Measurements from ENCODE around the gene DAZAP1.
"Not testable (repeated sequence)": the region's sequence is repeated elsewhere in the genome, so short reads cannot be mapped to it uniquely, and the experiment has no call there.

DAZAP1 gene

GRCh38 chr19:1418951-1419738 is 11.8 kb downstream of the DAZAP1 start:
- no peak for DNase-seq (ENCODE audit: extremely low read depth, low read depth)
- H3K4me3 ChIP-seq (replicated peaks; ENCODE audit: low read depth, low read length): no peak overlapping the region
- TF ChIP-seq CTCF (IDR thresholded peaks at IDR 0.05; ENCODE audit: low read depth, low read length, missing control alignments): no peak

- not testable (repeated sequence) for H3K4me3 ChIP-seq (replicated peaks; ENCODE audit: low read depth, low read length); DNase-seq (ENCODE audit: extremely low read depth, low read depth)
Observed at GRCh38 chr19:1420085-1420484, 12.7 kb downstream of the DAZAP1 start.

- no peak for TF ChIP-seq CTCF (IDR thresholded peaks at IDR 0.05; ENCODE audit: low read depth, low read length, missing control alignments)
- H3K4me3 ChIP-seq (replicated peaks; ENCODE audit: low read depth, low read length): no peak overlapping the region
- DNase-seq (ENCODE audit: extremely low read depth, low read depth): no peak
Observed at GRCh38 chr19:1420590-1420989, 13.2 kb downstream of the DAZAP1 start.

GRCh38 chr19:1421218-1421957 is 14.0 kb downstream of the DAZAP1 start:
- no peak for TF ChIP-seq CTCF (IDR thresholded peaks at IDR 0.05; ENCODE audit: low read depth, low read length, missing control alignments)
- no peak for DNase-seq (ENCODE audit: extremely low read depth, low read depth)
- H3K4me3 ChIP-seq (replicated peaks; ENCODE audit: low read depth, low read length): no peak overlapping the region

GRCh38 chr19:1421958-1422305 is 14.5 kb downstream of the DAZAP1 start:
- H3K4me3 ChIP-seq (replicated peaks; ENCODE audit: low read depth, low read length): no peak overlapping the region
- no peak for DNase-seq (ENCODE audit: extremely low read depth, low read depth)
- no peak for TF ChIP-seq CTCF (IDR thresholded peaks at IDR 0.05; ENCODE audit: low read depth, low read length, missing control alignments)

GRCh38 chr19:1422360-1422759 is 15.0 kb downstream of the DAZAP1 start:
- no peak for TF ChIP-seq CTCF (IDR thresholded peaks at IDR 0.05; ENCODE audit: low read depth, low read length, missing control alignments)
- DNase-seq (ENCODE audit: extremely low read depth, low read depth): no peak
- no peak overlapping the region for H3K4me3 ChIP-seq (replicated peaks; ENCODE audit: low read depth, low read length)

- no peak for DNase-seq (ENCODE audit: extremely low read depth, low read depth)
- no peak for TF ChIP-seq CTCF (IDR thresholded peaks at IDR 0.05; ENCODE audit: low read depth, low read length, missing control alignments)
- H3K4me3 ChIP-seq (replicated peaks; ENCODE audit: low read depth, low read length): no peak overlapping the region
Observed at GRCh38 chr19:1422943-1423342, 15.6 kb downstream of the DAZAP1 start.

All from HFF-Myc (cell line).